HG03097 (cell line): ENCODE measurements around the gene RAD54L.
"Not testable (repeated sequence)": the region's sequence is repeated elsewhere in the genome, so short reads cannot be mapped to it uniquely, and the experiment has no call there.

Experiments used
- ATAC-seq: cut with Tn5 transposase; IDR thresholded peaks from one replicate; pipeline ENCODE4 v1.9.1; 2021; ENCODE audit not compliant: unreplicated experiment, low FRiP score

The RAD54L gene

GRCh38 chr1:46238865-46239264 lies 8.7 kb upstream of the RAD54L start:
- ATAC-seq = not testable (repeated sequence)

GRCh38 chr1:46241733-46242132 lies 5.8 kb upstream of the RAD54L start:
- ATAC-seq = not testable (repeated sequence)

GRCh38 chr1:46242918-46243317 lies 4.6 kb upstream of the RAD54L start:
- ATAC-seq = no peak

GRCh38 chr1:46243831-46244230 lies 3.7 kb upstream of the RAD54L start:
- not testable (repeated sequence) for ATAC-seq

GRCh38 chr1:46244656-46245371 lies 2.7 kb upstream of the RAD54L start:
- ATAC-seq = no peak

GRCh38 chr1:46246136-46246535 lies 1.4 kb upstream of the RAD54L start:
- ATAC-seq = not testable (repeated sequence)

- ATAC-seq = peak; percentile 33
Observed at GRCh38 chr1:46246548-46247435, 771 bp upstream of the RAD54L start.

- ATAC-seq = no peak
Observed at GRCh38 chr1:46248122-46248920, 758 bp downstream of the RAD54L start.

GRCh38 chr1:46254668-46255067 lies 7.1 kb downstream of the RAD54L start:
- no peak for ATAC-seq

GRCh38 chr1:46256523-46256922 lies 9.0 kb downstream of the RAD54L start:
- no peak for ATAC-seq

GRCh38 chr1:46262508-46262907 lies 14.9 kb downstream of the RAD54L start:
- ATAC-seq = no peak

GRCh38 chr1:46263146-46263545 lies 15.6 kb downstream of the RAD54L start:
- no peak for ATAC-seq

GRCh38 chr1:46268578-46268977 lies 21.0 kb downstream of the RAD54L start:
- no peak for ATAC-seq

- no peak for ATAC-seq
Observed at GRCh38 chr1:46274225-46275029, 26.9 kb downstream of the RAD54L start.

- no peak for ATAC-seq
Observed at GRCh38 chr1:46275030-46275337, 27.4 kb downstream of the RAD54L start.

GRCh38 chr1:46277658-46278373 lies 30.3 kb downstream of the RAD54L start:
- no peak for ATAC-seq

GRCh38 chr1:46278807-46279206 lies 31.2 kb downstream of the RAD54L start:
- ATAC-seq = no peak

GRCh38 chr1:46280092-46280491 lies 32.5 kb downstream of the RAD54L start:
- ATAC-seq = no peak

- ATAC-seq = no peak
Observed at GRCh38 chr1:46281021-46281420, 33.5 kb downstream of the RAD54L start.

- no peak for ATAC-seq
Observed at GRCh38 chr1:46284058-46284457, 36.5 kb downstream of the RAD54L start.
